GM10266 (cell line): ENCODE measurements around the gene KRTAP10-4.
"Not testable (repeated sequence)": the region's sequence is repeated elsewhere in the genome, so short reads cannot be mapped to it uniquely, and the experiment has no call there.

Experiments used
- DNase-seq: peaks from one replicate; pipeline ENCODE4 v3.0.0; 2012; ENCODE audit errors: extremely low spot score
- TF ChIP-seq, protein P1 (sequence below): IDR thresholded peaks from 2 replicates; pipeline ENCODE4 v1.5.1; 2012; ENCODE audit warnings: mild to moderate bottlenecking, low read depth; ENCODE audit not compliant: control insufficient read depth, insufficient read depth; ENCODE audit errors: missing control alignments

KRTAP10-4 gene

DNA sequence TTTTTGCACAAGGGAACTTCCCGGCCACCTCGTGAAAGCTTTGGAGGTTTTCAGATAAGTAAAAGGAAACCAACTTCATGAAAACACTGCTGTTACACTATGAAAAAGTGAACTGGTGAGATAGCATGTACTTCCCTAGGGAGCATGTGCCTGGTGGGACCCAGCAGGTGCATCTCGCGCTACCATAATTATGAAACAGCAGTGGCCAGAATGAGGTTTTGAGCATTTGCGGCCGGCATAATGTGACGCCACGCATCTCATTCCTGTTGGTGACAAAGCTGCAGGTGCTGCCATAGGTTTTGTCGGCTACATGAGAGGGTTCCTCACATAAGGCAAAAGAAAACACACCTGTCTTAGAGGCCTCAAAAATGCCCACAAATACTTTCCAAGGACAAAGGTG is 16.6 kb upstream of the KRTAP10-4 start:
- no peak for DNase-seq
- TF ChIP-seq, protein P1, sequence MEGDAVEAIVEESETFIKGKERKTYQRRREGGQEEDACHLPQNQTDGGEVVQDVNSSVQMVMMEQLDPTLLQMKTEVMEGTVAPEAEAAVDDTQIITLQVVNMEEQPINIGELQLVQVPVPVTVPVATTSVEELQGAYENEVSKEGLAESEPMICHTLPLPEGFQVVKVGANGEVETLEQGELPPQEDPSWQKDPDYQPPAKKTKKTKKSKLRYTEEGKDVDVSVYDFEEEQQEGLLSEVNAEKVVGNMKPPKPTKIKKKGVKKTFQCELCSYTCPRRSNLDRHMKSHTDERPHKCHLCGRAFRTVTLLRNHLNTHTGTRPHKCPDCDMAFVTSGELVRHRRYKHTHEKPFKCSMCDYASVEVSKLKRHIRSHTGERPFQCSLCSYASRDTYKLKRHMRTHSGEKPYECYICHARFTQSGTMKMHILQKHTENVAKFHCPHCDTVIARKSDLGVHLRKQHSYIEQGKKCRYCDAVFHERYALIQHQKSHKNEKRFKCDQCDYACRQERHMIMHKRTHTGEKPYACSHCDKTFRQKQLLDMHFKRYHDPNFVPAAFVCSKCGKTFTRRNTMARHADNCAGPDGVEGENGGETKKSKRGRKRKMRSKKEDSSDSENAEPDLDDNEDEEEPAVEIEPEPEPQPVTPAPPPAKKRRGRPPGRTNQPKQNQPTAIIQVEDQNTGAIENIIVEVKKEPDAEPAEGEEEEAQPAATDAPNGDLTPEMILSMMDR: no peak

DNA sequence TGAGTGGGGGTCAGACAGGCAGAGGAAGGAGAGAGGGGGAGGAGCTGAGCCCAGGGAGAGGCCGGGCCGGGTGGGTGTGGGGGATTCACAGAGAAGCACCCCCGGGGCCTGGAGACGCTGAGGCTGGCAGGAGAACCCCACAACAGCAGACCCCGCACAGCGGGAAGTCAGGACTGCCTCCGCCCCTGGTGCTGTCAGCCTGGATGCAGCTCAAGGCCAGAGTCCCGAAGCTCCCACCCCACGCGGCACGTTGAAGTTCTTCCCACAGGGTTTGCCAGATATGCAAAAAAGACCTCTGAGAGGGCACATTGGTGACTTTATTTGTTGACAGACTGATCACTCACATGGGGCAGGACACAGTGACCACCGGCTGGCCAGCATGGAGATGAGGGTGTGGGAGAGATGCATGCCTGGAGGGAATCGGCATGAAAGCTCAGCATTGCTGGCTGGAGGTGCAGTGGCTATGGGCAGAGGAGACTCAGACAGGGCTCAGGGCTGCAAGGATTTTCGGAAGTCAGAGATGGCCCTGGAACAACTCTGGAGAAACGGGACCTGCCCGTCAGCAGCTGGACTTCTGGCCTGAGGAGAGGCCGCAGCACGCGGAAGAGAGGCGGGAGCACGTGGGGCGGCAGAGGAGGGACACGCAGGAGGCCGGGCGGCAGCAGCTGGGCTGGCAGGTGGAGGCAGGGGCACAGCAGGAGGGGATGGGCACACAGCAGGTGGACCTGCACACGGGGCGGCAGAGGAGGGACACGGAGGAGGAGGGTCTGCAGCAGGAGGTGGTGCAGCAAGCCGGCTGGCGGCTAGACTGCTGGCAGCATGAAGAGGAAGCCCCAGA is 15.8 kb upstream of the KRTAP10-4 start:
- no peak for DNase-seq
- TF ChIP-seq, protein P1: no peak

DNA sequence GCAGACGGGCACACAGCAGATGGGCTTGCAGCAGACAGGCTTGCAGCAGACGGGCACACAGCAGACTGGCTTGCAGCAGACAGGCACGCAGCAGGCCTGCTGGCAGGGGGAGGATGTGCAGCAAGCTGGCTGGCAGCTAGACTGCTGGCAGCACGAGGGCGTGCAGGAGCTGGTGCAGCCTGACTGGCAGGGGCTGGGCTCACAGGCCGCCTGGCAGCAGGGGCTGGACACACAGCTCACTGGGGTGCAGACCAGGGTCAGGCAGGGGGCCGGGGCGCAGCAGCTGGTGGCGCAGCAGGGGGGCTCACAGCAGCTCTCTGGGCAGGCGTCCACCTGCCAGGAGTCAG is 15.2 kb upstream of the KRTAP10-4 start:
- DNase-seq: not testable (repeated sequence)

DNA sequence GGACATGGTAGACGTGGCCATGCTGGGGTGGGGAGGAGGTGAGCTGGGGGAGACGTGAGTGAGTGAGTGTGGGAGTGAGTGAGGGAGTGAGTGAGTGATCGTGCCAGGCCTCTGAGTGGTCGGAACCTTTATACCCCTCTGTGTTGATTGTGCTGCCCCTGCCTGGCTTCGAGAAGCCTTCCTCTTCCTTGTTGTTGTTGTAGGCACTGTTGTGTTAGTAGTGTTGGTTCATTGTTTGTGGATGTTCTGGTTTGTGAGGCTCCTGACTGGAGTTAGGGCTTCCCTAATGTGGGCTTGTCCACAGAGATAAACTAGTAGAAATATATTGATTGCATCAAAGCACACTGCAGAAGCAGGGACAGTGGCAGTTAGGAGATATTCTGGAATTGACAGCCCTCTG is 14.8 kb upstream of the KRTAP10-4 start, which contains the start of gene KRTAP10-3:
KRTAP10-3 (minus strand) TSS at position 101 of the 400 bp plus-strand sequence; CDS start at position 21, 80 bp downstream.
- no peak for DNase-seq
- TF ChIP-seq, protein P1: no peak

DNA sequence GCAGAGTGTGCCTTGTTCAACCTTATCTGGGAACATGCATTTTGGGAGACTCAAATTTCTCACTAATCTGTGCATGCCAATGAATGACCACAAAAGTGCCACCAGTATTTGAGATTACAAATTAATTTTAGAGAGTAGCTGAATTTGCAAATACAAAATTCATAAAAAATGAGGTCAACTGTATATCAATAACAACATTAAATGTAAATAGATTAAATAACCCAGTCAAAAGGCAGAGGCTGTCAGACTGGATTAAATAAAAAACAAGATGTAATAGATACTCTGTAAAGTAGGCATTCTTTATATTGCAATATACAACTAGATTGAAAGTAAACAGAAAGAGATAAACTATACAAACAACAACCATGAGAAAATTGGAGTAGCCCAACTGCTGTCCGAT is 9.4 kb upstream of the KRTAP10-4 start:
- no peak for DNase-seq
- TF ChIP-seq, protein P1: no peak

DNA sequence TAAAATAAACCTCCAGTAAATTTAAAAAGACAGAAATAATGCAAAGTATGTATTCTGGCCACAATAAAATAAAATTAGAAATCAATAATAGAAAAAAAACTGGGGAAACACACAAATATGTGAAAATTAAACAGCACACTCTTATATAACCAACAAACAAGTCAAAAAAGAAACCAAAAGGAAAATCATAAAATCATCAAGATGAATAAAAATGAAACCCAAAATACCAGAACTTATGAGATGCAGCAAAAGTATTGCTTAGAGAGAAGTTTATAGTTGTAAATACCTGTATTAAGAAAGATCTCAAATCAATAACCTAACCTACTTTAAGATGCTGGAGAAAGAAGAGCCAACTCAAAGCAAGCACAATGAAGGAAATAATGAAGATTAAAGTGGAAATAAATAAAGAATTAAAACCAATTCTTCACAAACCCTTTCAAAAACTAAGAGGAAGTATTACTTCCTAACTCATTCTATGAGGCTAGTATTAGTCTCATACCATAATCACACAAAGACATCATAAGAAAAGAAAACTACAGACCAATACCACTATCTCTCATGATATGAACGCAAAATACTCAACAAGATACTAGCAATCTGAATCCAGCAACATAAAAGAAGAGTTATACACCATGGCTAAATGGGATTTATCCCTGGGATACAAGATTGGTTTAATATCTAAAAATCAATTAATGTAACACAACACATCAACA is 8.5 kb upstream of the KRTAP10-4 start:
- TF ChIP-seq, protein P1: no peak
- DNase-seq: no peak

DNA sequence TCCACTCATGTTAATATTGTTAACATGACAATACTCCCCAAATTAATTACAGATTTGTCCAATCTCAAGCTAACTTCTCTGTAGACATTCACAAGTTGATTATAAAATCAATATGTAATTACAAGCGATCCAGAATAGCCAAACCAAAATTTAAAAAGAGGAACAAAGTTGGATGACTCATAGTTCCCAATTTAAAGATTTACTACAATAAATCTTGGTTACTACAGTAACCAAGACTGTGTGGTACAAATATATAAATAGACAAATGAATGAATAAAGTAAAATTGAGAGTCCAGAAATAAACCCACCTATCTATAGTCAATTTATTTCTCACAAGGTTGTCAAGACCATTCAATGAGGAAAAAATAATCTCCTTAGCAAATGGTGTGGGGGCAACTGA is 7.1 kb upstream of the KRTAP10-4 start:
- DNase-seq: no peak
- TF ChIP-seq, protein P1: no peak
